Hepatocyte (in vitro differentiated cells): Measurements from ENCODE around the gene SSR3. TPM values are rescaled to one million over a fixed set of nuclear protein-coding genes. Genes with fewer than 3 reads are reported as not detected.
"Not testable (repeated sequence)": the region's sequence is repeated elsewhere in the genome, so short reads cannot be mapped to it uniquely, and the experiment has no call there.

Source experiments
- DNase-seq: peaks from one replicate; pipeline ENCODE4 v3.0.0-alpha.2; 2016; ENCODE audit warnings: low spot score
- H2AFZ ChIP-seq: fragments of 200-600 bp; sonication (generic); 2 replicates; pipeline ENCODE4 v1.6.0; 2016; ENCODE audit warnings: antibody characterized with exemption, mild to moderate bottlenecking
- H3K27ac ChIP-seq: fragments of 200-600 bp; sonication (generic); 2 replicates; pipeline ENCODE4 v1.5.1; 2016; ENCODE audit warnings: mild to moderate bottlenecking
- H3K27me3 ChIP-seq: fragments of 200-600 bp; sonication (generic); 2 replicates; pipeline ENCODE4 v1.6.1; 2016
- H3K36me3 ChIP-seq: fragments of 200-600 bp; sonication (generic); replicated peaks from 2 replicates; pipeline ENCODE4 v1.5.1; 2016; ENCODE audit warnings: low read depth; ENCODE audit not compliant: insufficient read depth
- H3K4me1 ChIP-seq: fragments of 200-600 bp; sonication (generic); 2 replicates; pipeline ENCODE4 v1.5.1; 2016; ENCODE audit warnings: mild to moderate bottlenecking, moderate library complexity; ENCODE audit not compliant: insufficient read depth
- H3K4me2 ChIP-seq: fragments of 200-600 bp; sonication (generic); 2 replicates; pipeline ENCODE4 v1.6.0; 2016
- H3K4me3 ChIP-seq: fragments of 200-600 bp; sonication (generic); 2 replicates; pipeline ENCODE4 v1.5.1; 2016; ENCODE audit warnings: mild to moderate bottlenecking
- H3K79me2 ChIP-seq: fragments of 200-600 bp; sonication (generic); 2 replicates; pipeline ENCODE4 v1.6.0; 2017; ENCODE audit warnings: mild to moderate bottlenecking
- H3K9me2 ChIP-seq: fragments of 200-600 bp; sonication (generic); replicated peaks from 2 replicates; pipeline ENCODE4 v1.6.0; 2017; ENCODE audit warnings: mild to moderate bottlenecking; ENCODE audit not compliant: insufficient read depth
- H3K9me3 ChIP-seq: fragments of 200-600 bp; sonication (generic); 2 replicates; pipeline ENCODE4 v1.5.1; 2016; ENCODE audit warnings: low read depth, mild to moderate bottlenecking
- H4K20me1 ChIP-seq: fragments of 200-600 bp; sonication (generic); 2 replicates; pipeline ENCODE4 v1.6.0; 2016; ENCODE audit warnings: mild to moderate bottlenecking; ENCODE audit not compliant: insufficient read depth, poor library complexity, severe bottlenecking
- CTCF ChIP-seq: fragments of 200-600 bp; sonication (generic); IDR thresholded peaks from 2 replicates; pipeline ENCODE4 v1.5.1; 2016; ENCODE audit warnings: antibody characterized with exemption, mild to moderate bottlenecking; ENCODE audit not compliant: poor library complexity
- EZH2 ChIP-seq: fragments of 200-600 bp; sonication (generic); IDR thresholded peaks from 2 replicates; pipeline ENCODE4 v1.6.1; 2016; ENCODE audit warnings: antibody characterized with exemption, mild to moderate bottlenecking, borderline replicate concordance
- EZH2phosphoT487 ChIP-seq: fragments of 200-600 bp; sonication (generic); IDR thresholded peaks from one replicate; pipeline ENCODE4 v1.6.1; 2018; ENCODE audit warnings: antibody characterized with exemption, mild to moderate bottlenecking, low read depth, moderate library complexity; ENCODE audit not compliant: unreplicated experiment, severe bottlenecking
- WGBS: methylation state at CpG from one replicate; pipeline ENCODE4 v1.1.6; 2016; ENCODE audit warnings: low lambda C conversion rate; ENCODE audit errors: missing lambda C conversion rate; 5-methylcytosine and 5-hydroxymethylcytosine counted together
- polyA plus RNA-seq: library from polyadenylated mRNA; unstranded; fragments of >200 nt; fragmentation: Nextera tagmentation; extraction: Ambion mirVana; gene quantifications from 2 replicates; pipeline ENCODE4 v1.2.1, GENCODE V29; 2016
- total RNA-seq: library from RNA; depleted of rRNA; stranded (reverse); fragments of >200 nt; gene quantifications from 2 replicates; pipeline ENCODE4 v1.2.3, GENCODE V29; 2014

SSR3 gene
- total and polyA plus RNA-seq, 2 experiments from 2014 or later, result 189 to 271 TPM

DNA sequence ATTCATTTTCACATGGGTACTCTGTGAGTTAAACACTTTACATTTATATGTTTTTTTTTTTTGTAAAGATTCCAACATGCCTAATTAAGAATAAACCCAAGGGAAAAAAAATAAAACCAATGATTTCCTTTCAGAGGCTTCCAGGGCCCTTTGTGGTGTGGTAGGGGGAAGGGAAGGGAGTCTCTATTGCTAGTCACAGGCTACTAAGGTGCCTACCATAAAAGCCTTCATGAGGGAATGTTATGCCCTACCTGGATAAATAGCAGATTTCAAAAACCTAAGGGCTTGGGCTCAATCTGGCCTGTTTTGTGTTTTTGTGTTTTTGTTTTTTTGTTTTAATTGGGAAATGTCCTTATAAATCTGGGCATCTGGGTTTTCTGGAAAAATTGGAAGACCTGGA lies 38.9 kb upstream of the SSR3 start:
- DNase-seq, result no peak
- H3K9me3 ChIP-seq, result no peaks in the 10 kb centered on the region
- H3K79me2 ChIP-seq, result no peaks in the 10 kb centered on the region
- no peak overlapping the region for H3K4me3 ChIP-seq
- H3K36me3 ChIP-seq, result no peaks in the 10 kb centered on the region
- no peak for TF ChIP-seq CTCF
- TF ChIP-seq EZH2, result no peak
- TF ChIP-seq EZH2phosphoT487, result no peak
- H3K27me3 ChIP-seq, result no peaks in the 10 kb centered on the region
- no peaks in the 10 kb centered on the region for H3K9me2 ChIP-seq
- H4K20me1 ChIP-seq, result no peaks in the 10 kb centered on the region
- H3K4me1 ChIP-seq, result peaks cover 14% of the 10 kb centered on the region
- peak overlapping the region; percentile 75 for H3K27ac ChIP-seq
- no peak overlapping the region for H2AFZ ChIP-seq
- H3K4me2 ChIP-seq, result peak overlapping the region; percentile 55

GRCh38 chr3:156589806-156590205 lies 34.9 kb upstream of the SSR3 start:
- whole genome bisulfite sequencing, result 93% methylated on average over 5 of the region's 5 CpGs
- not testable (repeated sequence) for H3K9me3 ChIP-seq, H3K79me2 ChIP-seq, H4K20me1 ChIP-seq, H3K9me2 ChIP-seq, H3K4me2 ChIP-seq, H3K36me3 ChIP-seq, H3K27ac ChIP-seq, H2AFZ ChIP-seq, DNase-seq, H3K4me3 ChIP-seq, H3K27me3 ChIP-seq
- H3K4me1 ChIP-seq, result peaks cover 13% of the 10 kb centered on the region

DNA sequence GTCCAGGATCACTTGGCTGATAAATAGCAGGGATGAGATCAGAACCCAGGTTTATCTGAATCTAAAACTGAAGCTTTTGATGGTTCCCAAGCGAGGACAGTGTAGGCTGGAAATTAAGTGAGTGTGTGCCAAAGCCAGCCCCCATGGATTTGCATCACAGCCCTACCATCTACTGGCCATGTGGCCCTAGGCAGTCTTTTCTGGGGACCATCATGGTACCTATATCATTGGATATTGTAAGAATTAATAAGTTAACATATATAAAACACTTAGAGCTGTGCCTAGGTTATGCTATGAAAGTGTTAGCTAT lies 32.8 kb upstream of the SSR3 start:
- Histone ChIP-seq H3K4me1 (no peaks in the 10 kb centered on the region), H3K36me3 (no peaks in the 10 kb centered on the region), H3K79me2 (no peaks in the 10 kb centered on the region), H3K4me3 (no peak overlapping the region), H3K9me2 (no peaks in the 10 kb centered on the region), H3K27me3 (no peaks in the 10 kb centered on the region), H3K4me2 (no peak overlapping the region), H4K20me1 (no peaks in the 10 kb centered on the region), H3K9me3 (no peaks in the 10 kb centered on the region), H3K27ac (no peak overlapping the region), H2AFZ (no peak overlapping the region)
- WGBS, result 95% methylated on average over 1 of the region's 1 CpG
- DNase-seq, result no peak
- TF ChIP-seq EZH2, result no peak
- TF ChIP-seq EZH2phosphoT487, result no peak
- no peak for TF ChIP-seq CTCF

DNA sequence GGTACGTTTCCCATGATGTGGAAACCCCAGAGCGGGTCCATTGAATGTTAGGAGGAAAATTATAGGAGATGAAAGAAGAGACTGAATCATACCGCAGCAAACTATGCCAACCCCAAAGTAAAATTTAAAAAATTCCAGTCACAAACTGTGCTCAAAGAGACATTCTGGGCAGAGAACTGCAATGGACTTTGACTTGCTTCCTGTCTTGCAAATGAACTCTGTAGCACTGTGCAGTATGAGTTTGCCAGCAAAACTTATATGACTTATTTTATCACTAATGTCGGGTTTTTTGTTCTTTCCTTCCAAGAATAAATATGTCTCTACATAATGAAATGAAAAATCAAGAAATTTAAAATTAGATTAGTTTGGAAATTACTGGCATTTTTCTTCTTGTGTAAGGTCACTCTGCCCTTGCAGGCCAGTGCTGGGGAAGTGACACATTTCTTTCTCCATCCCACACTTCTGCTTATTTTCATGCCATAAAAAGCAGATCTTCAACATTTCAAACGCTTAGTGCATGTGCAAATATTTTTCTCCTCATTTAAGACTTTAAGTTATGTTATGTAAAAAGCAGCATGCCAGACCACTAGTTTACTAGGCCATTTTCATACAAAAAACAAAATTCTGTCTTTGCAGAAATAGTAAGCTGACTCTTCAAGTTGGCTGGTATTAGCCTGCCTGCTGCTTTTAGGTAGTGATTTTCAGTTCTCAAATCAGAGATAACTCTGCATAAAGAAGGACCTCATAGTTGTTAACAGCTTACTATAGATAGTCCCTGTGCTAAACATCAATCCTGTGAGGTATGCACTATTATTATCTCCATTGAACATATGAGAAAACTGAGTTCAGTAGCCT lies 32.2 kb upstream of the SSR3 start:
- no peaks in the 10 kb centered on the region for H3K79me2 ChIP-seq
- WGBS, result 87% methylated on average over 5 of the region's 5 CpGs
- no peak overlapping the region for H3K27ac ChIP-seq
- no peaks in the 10 kb centered on the region for H3K27me3 ChIP-seq
- no peaks in the 10 kb centered on the region for H3K4me1 ChIP-seq
- H2AFZ ChIP-seq, result no peak overlapping the region
- no peaks in the 10 kb centered on the region for H4K20me1 ChIP-seq
- TF ChIP-seq EZH2phosphoT487, result no peak
- no peak for DNase-seq
- H3K4me2 ChIP-seq, result no peak overlapping the region
- no peaks in the 10 kb centered on the region for H3K36me3 ChIP-seq
- no peaks in the 10 kb centered on the region for H3K9me3 ChIP-seq
- H3K9me2 ChIP-seq, result no peaks in the 10 kb centered on the region
- H3K4me3 ChIP-seq, result no peak overlapping the region
